ENCODE data around the gene GCLC.

DNA sequence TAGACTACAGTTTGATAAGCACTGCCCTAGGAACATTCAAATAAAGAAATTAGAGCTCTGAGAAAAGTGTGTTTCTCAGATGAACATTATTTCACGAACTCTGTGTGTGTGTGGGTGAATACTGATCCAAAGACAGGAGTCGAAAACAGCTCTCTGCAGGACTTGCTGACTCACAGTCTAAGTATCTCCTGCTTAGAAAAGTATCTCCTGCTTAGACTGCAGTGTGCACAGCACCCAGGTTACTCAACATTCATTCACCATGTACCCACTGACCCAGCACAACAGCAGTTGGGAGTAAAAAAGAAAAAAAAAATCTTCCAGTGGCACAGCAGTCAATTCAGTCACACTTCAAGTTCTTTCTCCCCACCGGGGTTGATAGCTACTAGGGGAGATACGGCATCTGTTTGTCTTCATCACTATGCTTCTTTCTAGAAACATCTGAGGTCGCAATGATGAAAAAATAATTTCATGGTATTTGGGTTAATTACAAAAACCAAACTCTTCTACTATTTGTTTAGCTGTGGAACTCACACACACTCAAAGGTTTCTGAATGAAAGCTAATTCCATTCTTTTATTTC, 48.0 kb downstream of the GCLC start:
- TF ChIP-seq, protein P1, sequence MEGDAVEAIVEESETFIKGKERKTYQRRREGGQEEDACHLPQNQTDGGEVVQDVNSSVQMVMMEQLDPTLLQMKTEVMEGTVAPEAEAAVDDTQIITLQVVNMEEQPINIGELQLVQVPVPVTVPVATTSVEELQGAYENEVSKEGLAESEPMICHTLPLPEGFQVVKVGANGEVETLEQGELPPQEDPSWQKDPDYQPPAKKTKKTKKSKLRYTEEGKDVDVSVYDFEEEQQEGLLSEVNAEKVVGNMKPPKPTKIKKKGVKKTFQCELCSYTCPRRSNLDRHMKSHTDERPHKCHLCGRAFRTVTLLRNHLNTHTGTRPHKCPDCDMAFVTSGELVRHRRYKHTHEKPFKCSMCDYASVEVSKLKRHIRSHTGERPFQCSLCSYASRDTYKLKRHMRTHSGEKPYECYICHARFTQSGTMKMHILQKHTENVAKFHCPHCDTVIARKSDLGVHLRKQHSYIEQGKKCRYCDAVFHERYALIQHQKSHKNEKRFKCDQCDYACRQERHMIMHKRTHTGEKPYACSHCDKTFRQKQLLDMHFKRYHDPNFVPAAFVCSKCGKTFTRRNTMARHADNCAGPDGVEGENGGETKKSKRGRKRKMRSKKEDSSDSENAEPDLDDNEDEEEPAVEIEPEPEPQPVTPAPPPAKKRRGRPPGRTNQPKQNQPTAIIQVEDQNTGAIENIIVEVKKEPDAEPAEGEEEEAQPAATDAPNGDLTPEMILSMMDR (IDR thresholded peaks at IDR 0.05), result no peak
- TF ChIP-seq EP300 (IDR thresholded peaks at IDR 0.05), result no peak
